ENCODE results near the gene ZDHHC1. TPM values are rescaled to one million over a fixed set of nuclear protein-coding genes. Genes with fewer than 3 reads are reported as not detected.

The ZDHHC1 gene
- total and polyA plus RNA-seq, 2 of the 13 experiments (the other 11 are each of a cell fraction or from before 2014, with no cell fraction given) = 0.51 to 1.1 TPM

DNA sequence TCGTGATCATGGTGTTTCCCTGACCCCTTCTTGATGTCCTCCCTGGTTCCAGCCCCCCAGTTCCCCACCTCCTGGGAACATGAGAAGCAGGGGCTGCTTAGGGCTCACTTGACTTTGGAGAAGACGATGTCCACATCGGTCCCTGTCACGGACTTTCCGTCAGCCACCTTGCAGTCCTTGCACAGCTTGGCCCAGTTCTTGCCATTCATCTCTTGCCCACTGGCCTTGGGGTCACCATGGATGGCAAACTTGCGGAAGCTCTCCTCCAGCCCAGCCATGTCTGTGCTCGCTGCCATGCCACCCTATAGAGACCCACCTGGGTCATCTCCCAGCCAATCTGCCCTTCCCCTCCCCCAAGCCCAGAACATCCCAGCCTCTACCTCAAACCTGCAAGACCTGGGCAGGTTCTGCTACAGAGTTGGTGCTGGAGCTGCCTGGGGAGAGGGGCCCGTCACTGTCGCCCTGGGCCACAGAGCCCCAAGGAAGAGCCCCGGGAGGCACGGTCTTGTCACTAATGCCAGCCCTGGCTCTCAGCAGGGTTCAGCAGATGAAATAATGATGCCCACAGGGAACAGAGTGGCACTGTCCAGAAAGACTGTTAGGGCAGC is 25.4 kb downstream of the ZDHHC1 start (continued):
- TF ChIP-seq CHCHD3 (CRISPR knock-in tag; IDR thresholded peaks at IDR 0.05) (no peak), CAMTA2 (CRISPR knock-in tag; IDR thresholded peaks at IDR 0.05; ENCODE audit: borderline replicate concordance) (no peak)
- TF ChIP-seq, protein P1, sequence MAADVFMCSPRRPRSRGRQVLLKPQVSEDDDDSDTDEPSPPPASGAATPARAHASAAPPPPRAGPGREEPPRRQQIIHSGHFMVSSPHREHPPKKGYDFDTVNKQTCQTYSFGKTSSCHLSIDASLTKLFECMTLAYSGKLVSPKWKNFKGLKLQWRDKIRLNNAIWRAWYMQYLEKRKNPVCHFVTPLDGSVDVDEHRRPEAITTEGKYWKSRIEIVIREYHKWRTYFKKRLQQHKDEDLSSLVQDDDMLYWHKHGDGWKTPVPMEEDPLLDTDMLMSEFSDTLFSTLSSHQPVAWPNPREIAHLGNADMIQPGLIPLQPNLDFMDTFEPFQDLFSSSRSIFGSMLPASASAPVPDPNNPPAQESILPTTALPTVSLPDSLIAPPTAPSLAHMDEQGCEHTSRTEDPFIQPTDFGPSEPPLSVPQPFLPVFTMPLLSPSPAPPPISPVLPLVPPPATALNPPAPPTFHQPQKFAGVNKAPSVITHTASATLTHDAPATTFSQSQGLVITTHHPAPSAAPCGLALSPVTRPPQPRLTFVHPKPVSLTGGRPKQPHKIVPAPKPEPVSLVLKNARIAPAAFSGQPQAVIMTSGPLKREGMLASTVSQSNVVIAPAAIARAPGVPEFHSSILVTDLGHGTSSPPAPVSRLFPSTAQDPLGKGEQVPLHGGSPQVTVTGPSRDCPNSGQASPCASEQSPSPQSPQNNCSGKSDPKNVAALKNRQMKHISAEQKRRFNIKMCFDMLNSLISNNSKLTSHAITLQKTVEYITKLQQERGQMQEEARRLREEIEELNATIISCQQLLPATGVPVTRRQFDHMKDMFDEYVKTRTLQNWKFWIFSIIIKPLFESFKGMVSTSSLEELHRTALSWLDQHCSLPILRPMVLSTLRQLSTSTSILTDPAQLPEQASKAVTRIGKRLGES (CRISPR knock-in tag; IDR thresholded peaks at IDR 0.05; ENCODE audit: borderline replicate concordance) = no peak

DNA sequence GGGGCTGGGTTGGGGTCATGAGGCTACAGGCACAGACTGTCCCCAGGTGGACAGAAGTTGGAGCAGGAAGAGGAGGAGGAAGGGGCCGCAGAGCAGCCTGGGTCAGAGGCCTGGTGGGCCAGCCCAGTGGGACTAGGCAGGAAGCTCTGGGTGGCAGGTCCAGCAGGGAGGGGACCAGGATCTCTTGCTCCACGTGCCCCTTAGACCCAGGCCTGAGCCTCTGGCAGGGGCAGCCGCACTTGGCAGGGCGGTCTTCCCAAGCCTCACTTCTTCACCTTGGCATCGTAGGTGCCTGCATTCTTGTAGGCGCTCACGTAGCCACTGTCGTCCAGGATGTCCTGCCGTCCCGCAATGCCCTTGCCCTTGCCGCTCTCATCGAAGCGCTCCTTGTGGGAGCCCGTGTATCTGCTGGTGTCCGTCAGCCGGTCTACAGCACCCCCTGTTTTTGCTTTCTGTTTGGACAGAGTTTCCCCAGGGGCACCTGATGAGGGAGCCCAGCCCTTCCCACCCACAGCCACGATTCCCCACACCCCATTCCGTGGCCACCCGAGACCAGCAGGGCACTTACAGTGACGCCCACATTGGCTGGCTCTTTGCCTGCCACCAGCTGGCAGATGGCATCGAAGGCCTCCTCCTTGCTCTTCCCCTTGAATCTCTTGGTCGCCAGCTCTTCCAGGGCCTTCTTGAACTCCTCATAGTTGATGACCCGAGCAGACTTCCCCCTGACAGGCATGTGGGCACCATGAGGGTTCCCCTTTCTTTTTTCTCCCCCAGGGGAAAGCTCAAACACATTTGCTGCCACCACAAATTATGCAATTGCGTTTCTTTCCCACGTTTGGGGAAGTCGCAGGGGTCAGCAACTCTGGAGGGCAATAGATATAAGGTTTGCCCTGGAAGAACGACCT is 26.1 kb downstream of the ZDHHC1 start:
- no TSS peak for BruUV-seq (replicated peaks)
- Histone ChIP-seq H3K4me1 (ENCODE audit: insufficient read depth, low read length) (peaks cover 18% of the 10 kb centered on the region), H2AFZ (ENCODE audit: low read length) (no peak overlapping the region), H3K36me3 (replicated peaks in 1 of 2; ENCODE audit: control insufficient read depth in 1 of 2, insufficient read depth in 2 of 2, low read length in 2 of 2) (no peaks in the 10 kb centered on the region), H3K9me3 (ENCODE audit: low read length) (no peaks in the 10 kb centered on the region), H4K20me1 (ENCODE audit: insufficient read depth, low read length) (no peaks in the 10 kb centered on the region), H3K79me2 (ENCODE audit: insufficient read depth, low read length) (no peaks in the 10 kb centered on the region), H3K4me2 (ENCODE audit: low read depth, low read length) (no peak overlapping the region), H3K9ac (ENCODE audit: insufficient read depth, low read depth, low read length) (no peak overlapping the region), H3K27me3 (ENCODE audit: control insufficient read depth in 1 of 2, insufficient read depth in 2 of 2, low read length in 2 of 2) (peaks cover 9 to 78% of the 10 kb centered on the region in 2 experiments; a peak in 4 of 5 replicates), H3K4me3 (replicated peaks in 1 of 3; ENCODE audit: insufficient read depth in 1 of 3, low read depth in 2 of 3, low read length in 3 of 3) (no peak overlapping the region), H3K27ac (ENCODE audit: extremely low read length, insufficient read depth, low read length) (no peak overlapping the region)
- POLR2A ChIA-PET = no interaction called here
- WGBS (ENCODE audit: low lambda C conversion rate) = 43% methylated on average over 24 of the region's 27 CpGs
- DNase-seq (ENCODE audit: low spot score) (no peak), FAIRE-seq (no peak), ATAC-seq (no peak)
- intact Hi-C loops (cut with micrococcal nuclease; ENCODE audit: unreplicated experiment) (no loop called here), in situ Hi-C loops (cut with HindIII; ENCODE audit: extremely low pct_ligation_motif_present, low pct_unique_long_range_greater_than_20kb) (no loop called here)
- CTCF ChIA-PET (ENCODE audit: low intra/inter-chr PET ratio, low total read pairs) = no interaction called here
- TF ChIP-seq, protein P2, sequence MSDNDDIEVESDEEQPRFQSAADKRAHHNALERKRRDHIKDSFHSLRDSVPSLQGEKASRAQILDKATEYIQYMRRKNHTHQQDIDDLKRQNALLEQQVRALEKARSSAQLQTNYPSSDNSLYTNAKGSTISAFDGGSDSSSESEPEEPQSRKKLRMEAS (IDR thresholded peaks at IDR 0.05) = no peak
- TF ChIP-seq ZNF382 (CRISPR knock-in tag; IDR thresholded peaks at IDR 0.05; ENCODE audit: borderline replicate concordance) = no peak
- no peak for TF ChIP-seq RFX1 (IDR thresholded peaks at IDR 0.05)
- TF ChIP-seq, protein P3, sequence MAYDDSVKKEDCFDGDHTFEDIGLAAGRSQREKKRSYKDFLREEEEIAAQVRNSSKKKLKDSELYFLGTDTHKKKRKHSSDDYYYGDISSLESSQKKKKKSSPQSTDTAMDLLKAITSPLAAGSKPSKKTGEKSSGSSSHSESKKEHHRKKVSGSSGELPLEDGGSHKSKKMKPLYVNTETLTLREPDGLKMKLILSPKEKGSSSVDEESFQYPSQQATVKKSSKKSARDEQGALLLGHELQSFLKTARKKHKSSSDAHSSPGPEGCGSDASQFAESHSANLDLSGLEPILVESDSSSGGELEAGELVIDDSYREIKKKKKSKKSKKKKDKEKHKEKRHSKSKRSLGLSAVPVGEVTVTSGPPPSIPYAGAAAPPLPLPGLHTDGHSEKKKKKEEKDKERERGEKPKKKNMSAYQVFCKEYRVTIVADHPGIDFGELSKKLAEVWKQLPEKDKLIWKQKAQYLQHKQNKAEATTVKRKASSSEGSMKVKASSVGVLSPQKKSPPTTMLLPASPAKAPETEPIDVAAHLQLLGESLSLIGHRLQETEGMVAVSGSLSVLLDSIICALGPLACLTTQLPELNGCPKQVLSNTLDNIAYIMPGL (CRISPR knock-in tag; IDR thresholded peaks at IDR 0.05; ENCODE audit: borderline replicate concordance in 1 of 2, low read depth in 1 of 2) = no peak
- no peak for TF ChIP-seq FIP1L1 (IDR thresholded peaks at IDR 0.05; ENCODE audit: borderline replicate concordance, insufficient read depth, low read depth, low read length)
- TF ChIP-seq, protein P4, sequence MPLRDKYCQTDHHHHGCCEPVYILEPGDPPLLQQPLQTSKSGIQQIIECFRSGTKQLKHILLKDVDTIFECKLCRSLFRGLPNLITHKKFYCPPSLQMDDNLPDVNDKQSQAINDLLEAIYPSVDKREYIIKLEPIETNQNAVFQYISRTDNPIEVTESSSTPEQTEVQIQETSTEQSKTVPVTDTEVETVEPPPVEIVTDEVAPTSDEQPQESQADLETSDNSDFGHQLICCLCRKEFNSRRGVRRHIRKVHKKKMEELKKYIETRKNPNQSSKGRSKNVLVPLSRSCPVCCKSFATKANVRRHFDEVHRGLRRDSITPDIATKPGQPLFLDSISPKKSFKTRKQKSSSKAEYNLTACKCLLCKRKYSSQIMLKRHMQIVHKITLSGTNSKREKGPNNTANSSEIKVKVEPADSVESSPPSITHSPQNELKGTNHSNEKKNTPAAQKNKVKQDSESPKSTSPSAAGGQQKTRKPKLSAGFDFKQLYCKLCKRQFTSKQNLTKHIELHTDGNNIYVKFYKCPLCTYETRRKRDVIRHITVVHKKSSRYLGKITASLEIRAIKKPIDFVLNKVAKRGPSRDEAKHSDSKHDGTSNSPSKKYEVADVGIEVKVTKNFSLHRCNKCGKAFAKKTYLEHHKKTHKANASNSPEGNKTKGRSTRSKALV (CRISPR knock-in tag; IDR thresholded peaks at IDR 0.05) = no peak
- TF ChIP-seq, protein P5, sequence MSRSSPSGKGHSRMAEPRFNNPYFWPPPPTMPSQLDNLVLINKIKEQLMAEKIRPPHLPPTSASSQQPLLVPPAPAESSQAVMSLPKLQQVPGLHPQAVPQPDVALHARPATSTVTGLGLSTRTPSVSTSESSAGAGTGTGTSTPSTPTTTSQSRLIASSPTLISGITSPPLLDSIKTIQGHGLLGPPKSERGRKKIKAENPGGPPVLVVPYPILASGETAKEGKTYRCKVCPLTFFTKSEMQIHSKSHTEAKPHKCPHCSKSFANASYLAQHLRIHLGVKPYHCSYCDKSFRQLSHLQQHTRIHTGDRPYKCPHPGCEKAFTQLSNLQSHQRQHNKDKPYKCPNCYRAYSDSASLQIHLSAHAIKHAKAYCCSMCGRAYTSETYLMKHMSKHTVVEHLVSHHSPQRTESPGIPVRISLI (CRISPR knock-in tag; IDR thresholded peaks at IDR 0.05; ENCODE audit: borderline replicate concordance) = no peak
- no peak for TF ChIP-seq ZNF563 (CRISPR knock-in tag; IDR thresholded peaks at IDR 0.05)

Data from HepG2 (cell line).